ENCODE results near the gene SORCS2. TPM values are rescaled to one million over a fixed set of nuclear protein-coding genes. Genes with fewer than 3 reads are reported as not detected.

Gene SORCS2
- polyA plus RNA-seq, 3 donors = 0.46 to 0.55 TPM; not detected in 1

GRCh38 chr4:7622371-7622770, 430.0 kb downstream of the SORCS2 start:
- Histone ChIP-seq H3K4me2 (replicated peaks; ENCODE audit: extremely low read depth, low read length, poor library complexity, severe bottlenecking) (no peak overlapping the region), H3K9ac (ENCODE audit: insufficient read depth, low read length, poor library complexity, severe bottlenecking) (no peak overlapping the region), H4K20me1 (ENCODE audit: insufficient read depth, low read length) (no peaks in the 10 kb centered on the region), H3K4me1 (ENCODE audit: control insufficient read depth in 1 of 2, insufficient read depth in 2 of 2, low read length in 2 of 2) (no peaks in the 10 kb centered on the region), H3K79me2 (ENCODE audit: insufficient read depth, low read length) (no peaks in the 10 kb centered on the region), H2AFZ (ENCODE audit: insufficient read depth, low read depth, low read length, poor library complexity, severe bottlenecking) (no peak overlapping the region), H3K9me3 (replicated peaks in 1 of 2; ENCODE audit: control insufficient read depth in 1 of 2, insufficient read depth in 1 of 2, low read length in 2 of 2) (no peaks in the 10 kb centered on the region), H3K36me3 (replicated peaks in 1 of 2; ENCODE audit: control insufficient read depth in 1 of 2, insufficient read depth in 2 of 2, low read length in 2 of 2) (no peaks in the 10 kb centered on the region), H3K4me3 (replicated peaks in 1 of 3; ENCODE audit: low read depth in 2 of 3, low read length in 3 of 3) (no peak overlapping the region), H3K27me3 (ENCODE audit: control insufficient read depth in 2 of 2, insufficient read depth in 2 of 2, low read length in 2 of 2) (no peaks in the 10 kb centered on the region), H3K27ac (ENCODE audit: low read depth in 1 of 2, low read length in 2 of 2) (no peak overlapping the region)
- 87% methylated on average over 7 of the region's 9 CpGs for WGBS (ENCODE audit: insufficient coverage)
- Mint-ChIP-seq H3K9me3 (peaks cover 0 to 3% (median 0%) of the 10 kb centered on the region in 7 donors), H3K27me3 (ENCODE audit: low read depth in 3 of 3) (peaks cover 5 to 18% (median 8%) of the 10 kb centered on the region in 3 donors), H3K36me3 (no peaks in the 10 kb centered on the region), H3K27ac (no peak overlapping the region), H3K4me3 (no peak overlapping the region), H3K4me1 (peaks cover 7% of the 10 kb centered on the region)
- TF ChIP-seq CTCF (IDR thresholded peaks at IDR 0.05) = no peak
- no peak for DNase-seq
- intact Hi-C loops (cut with micrococcal nuclease) = no loop called here

GRCh38 chr4:7623468-7623867, 431.1 kb downstream of the SORCS2 start:
- Mint-ChIP-seq H3K4me1 (peaks cover 7% of the 10 kb centered on the region), H3K27ac (peak overlapping the region in 2 of 7 donors; percentile 2 to 47), H3K9me3 (peaks cover 0 to 6% (median 1%) of the 10 kb centered on the region in 7 donors), H3K36me3 (no peaks in the 10 kb centered on the region), H3K27me3 (ENCODE audit: low read depth in 3 of 3) (peaks cover 5 to 18% (median 14%) of the 10 kb centered on the region in 3 donors), H3K4me3 (peak overlapping the region in 1 of 2 donors; percentile 21)
- Histone ChIP-seq H4K20me1 (ENCODE audit: insufficient read depth, low read length) (no peaks in the 10 kb centered on the region), H3K4me3 (replicated peaks in 1 of 3; ENCODE audit: low read depth in 2 of 3, low read length in 3 of 3) (no peak overlapping the region), H3K36me3 (replicated peaks in 1 of 2; ENCODE audit: control insufficient read depth in 1 of 2, insufficient read depth in 2 of 2, low read length in 2 of 2) (no peaks in the 10 kb centered on the region), H3K4me1 (ENCODE audit: control insufficient read depth in 1 of 2, insufficient read depth in 2 of 2, low read length in 2 of 2) (no peaks in the 10 kb centered on the region), H3K27ac (ENCODE audit: low read depth in 1 of 2, low read length in 2 of 2) (no peak overlapping the region), H3K27me3 (ENCODE audit: control insufficient read depth in 2 of 2, insufficient read depth in 2 of 2, low read length in 2 of 2) (no peaks in the 10 kb centered on the region), H3K9ac (ENCODE audit: insufficient read depth, low read length, poor library complexity, severe bottlenecking) (no peak overlapping the region), H2AFZ (ENCODE audit: insufficient read depth, low read depth, low read length, poor library complexity, severe bottlenecking) (no peak overlapping the region), H3K79me2 (ENCODE audit: insufficient read depth, low read length) (no peaks in the 10 kb centered on the region), H3K9me3 (replicated peaks in 1 of 2; ENCODE audit: control insufficient read depth in 1 of 2, insufficient read depth in 1 of 2, low read length in 2 of 2) (no peaks in the 10 kb centered on the region), H3K4me2 (replicated peaks; ENCODE audit: extremely low read depth, low read length, poor library complexity, severe bottlenecking) (no peak overlapping the region)
- DNase-seq = no peak
- no peak for TF ChIP-seq CTCF (IDR thresholded peaks at IDR 0.05)
- intact Hi-C loops (cut with micrococcal nuclease) = no loop called here
- WGBS (ENCODE audit: insufficient coverage) = 94% methylated on average over 12 of the region's 13 CpGs

Data from CD14-positive monocyte (primary cell).